ENCODE results near the gene SNRNP40.
"Not testable (repeated sequence)": the region's sequence is repeated elsewhere in the genome, so short reads cannot be mapped to it uniquely, and the experiment has no call there.

The SNRNP40 gene

DNA sequence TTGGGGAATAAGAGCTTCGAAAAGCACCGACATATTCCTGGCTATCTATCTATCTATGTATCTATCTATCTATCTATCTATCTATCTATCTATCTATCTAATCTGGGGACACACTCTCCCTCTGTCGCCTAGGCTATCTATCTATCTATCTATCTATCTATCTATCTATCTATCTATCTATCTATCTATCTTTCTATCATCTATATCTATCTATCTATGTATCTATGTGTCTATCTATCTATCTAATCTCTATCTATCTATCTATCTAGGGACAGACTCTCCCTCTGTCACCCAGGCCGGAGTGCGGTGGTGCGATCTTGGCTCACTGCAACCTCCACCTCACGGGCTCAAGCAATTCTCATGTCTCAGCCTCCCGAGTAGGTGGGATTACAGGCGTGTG is 14.2 kb downstream of the SNRNP40 start:
- DNase-seq (ENCODE audit: low read depth): not testable (repeated sequence)

DNA sequence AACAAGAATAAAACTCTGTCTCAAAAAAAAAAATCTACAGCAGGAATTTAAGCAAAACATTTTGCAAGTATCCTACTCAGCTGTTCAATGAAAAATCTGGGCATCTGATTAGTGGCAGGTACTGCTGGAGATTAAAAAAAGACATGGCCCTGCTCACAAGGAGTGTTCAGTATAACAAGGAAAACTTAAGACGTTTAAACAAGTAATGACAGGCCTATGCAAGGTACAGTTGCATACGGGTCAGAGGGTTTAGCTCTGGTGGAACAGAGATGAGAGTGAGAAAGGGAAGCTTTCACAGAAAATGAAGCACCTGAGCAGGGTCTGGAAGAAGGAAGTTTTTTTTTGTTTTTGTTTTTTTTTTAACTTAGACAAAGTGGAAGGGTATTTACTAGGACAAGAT is 23.0 kb downstream of the SNRNP40 start:
- DNase-seq (ENCODE audit: low read depth): no peak

DNA sequence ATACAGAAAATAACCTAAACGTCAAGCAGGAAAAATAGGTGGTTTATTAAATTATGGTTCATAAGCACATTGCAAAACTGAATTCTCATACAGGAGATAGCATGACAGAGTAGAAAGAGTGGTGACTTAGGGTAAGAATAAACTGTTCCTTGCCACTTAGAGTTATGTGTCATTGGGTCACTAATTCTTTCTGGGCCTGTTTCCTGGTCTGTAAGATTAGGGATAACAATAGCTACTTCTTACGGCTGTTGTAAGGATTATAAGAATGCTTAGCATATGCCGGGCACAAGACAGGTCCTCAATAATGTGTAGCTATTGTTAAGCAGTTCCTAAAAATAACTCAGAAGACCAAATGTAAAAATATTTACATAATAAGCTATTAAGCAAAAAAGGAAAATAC is 24.2 kb downstream of the SNRNP40 start:
- DNase-seq (ENCODE audit: low read depth): no peak

DNA sequence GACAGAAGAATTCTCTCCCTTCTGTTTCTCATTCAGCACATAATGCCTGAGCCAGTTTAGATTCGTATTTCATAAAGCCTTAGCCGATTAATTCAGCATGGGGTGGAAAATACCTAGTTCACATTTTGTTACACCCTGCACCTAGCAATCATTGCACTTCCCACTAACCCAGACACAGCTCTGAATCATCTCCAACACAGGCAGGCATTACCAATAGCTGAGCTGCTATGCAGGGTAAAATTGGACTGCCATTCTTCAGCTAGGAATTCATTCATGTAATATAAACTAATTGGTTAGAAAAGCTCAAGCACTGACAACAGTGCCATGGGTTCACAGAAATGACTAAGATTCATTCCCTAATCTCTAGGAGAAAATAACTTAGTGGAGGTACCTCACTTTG is 30.0 kb downstream of the SNRNP40 start:
- no peak for DNase-seq (ENCODE audit: low read depth)

DNA sequence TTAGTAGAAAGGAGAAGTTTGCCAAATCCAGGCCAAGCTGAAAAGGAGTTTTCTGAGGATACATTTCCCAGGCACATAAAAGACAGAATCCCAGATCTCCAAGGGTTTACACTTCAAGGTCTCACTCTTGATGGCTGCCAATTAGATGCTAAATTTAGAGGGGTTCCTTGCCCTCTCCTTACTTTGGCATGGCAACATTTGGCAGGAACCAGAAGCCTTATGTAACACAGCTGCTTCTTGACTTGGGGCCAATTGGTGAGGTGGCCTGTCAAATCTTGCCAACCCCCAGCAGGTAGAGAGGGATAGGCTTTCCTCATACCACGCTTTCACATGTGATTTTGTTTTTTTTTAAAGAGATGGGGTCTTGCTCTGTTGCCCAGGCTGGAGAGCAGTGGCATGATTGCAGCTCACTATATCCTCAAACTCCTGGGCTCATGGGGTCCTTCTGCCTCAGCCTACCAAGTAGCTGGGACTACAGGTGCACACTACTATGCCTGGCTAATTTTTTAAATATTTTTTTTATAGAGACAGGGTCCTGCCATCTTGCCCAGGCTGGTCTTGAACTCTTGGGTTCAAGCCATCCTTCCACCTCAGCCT is 31.7 kb downstream of the SNRNP40 start:
- no peak for DNase-seq (ENCODE audit: low read depth)

DNA sequence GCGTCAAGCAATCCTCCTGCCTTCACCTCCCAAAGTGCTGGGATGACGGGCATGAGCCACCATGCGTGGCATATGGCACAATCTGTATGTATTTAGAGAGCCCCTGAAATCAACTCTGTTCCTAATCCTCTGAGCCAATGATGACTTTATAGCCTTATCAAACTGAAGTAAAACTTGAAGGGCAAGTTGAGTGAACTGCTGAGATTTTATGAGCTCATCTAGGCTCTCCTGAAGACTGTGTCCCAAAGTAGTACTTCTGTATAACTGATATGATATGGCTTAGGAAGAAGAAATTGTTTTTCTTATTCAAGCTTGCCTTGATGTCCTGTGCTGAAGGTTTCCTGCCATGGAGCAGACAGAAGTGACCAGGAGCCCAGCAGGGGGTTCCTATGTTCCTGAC is 33.2 kb downstream of the SNRNP40 start:
- no peak for DNase-seq (ENCODE audit: low read depth)

DNA sequence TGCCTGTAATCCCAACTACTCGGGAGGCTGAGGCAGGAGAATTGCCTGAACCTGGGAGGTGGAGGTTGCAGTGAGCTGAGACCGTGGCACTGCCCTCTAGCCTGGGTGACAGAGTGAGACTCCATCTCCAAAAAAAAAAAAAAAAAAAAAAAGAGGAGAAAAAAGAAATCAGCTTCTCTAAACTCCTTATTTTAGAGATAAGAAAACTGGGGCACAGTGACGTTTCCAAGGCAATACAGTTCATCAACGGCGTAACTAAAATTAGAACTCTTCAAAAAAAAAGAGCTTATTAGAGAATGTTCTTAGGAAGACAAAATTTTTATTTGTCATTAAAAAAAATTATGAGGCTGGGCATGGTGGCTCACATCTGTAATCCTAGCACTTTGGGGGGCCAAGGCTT is 34.2 kb downstream of the SNRNP40 start:
- not testable (repeated sequence) for DNase-seq (ENCODE audit: low read depth)

DNA sequence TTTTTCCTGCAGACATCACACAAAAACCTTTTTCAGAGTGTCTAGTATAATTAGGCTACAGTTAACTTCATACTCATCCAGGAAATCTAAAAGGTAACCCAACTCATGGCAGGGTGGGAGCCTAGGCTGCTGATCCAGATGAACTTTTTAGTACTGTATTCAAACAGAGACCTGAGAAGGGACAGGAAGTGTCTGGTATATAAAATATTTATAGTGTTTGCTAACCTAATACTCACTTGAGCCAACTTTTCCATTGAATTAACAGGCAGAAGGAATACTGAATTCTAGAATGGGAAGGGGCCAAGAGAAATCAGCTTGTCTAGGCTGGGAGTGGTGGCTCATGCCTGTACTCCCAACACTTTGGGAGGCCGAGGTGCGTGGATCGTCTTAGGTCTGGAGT is 34.7 kb downstream of the SNRNP40 start:
- no peak for DNase-seq (ENCODE audit: low read depth)

DNA sequence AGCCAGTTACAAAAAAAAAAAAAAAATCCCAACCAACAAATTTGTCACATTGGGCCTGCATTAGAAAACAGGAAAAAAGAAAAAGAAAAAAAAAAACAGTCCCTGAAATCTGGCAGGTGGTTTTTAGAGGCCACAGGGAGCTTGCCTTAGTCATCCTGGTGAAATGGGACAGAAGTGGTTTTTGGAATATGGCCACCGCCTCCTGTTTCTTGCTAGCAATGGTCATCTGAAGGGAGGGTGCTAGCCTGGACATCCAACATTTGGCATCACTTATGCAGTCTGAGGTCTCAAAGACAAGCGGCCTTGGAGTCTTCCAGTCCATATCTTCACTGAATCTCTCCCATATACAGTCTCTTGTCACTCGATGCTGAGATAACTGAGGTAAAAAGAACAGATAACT is 36.8 kb downstream of the SNRNP40 start:
- no peak for DNase-seq (ENCODE audit: low read depth)

DNA sequence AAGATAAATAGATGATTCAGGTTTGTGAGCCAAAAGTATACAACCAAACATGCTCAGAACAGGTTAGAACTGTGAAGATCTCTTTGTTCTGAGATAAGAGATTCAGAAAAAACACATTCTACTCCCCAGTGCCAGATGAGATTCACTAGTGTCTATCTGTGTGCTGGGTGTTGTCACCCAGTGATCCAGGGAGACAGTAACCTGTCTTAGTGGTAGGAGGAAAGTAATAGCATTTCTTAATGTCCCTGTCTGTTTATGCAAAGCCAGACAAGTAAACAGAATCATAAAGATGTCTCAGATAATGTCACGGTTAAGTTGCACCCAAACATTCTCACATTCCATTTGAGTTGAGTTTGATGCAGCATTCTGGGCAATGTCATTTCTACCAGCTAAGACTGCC is 38.0 kb downstream of the SNRNP40 start:
- no peak for DNase-seq (ENCODE audit: low read depth)

DNA sequence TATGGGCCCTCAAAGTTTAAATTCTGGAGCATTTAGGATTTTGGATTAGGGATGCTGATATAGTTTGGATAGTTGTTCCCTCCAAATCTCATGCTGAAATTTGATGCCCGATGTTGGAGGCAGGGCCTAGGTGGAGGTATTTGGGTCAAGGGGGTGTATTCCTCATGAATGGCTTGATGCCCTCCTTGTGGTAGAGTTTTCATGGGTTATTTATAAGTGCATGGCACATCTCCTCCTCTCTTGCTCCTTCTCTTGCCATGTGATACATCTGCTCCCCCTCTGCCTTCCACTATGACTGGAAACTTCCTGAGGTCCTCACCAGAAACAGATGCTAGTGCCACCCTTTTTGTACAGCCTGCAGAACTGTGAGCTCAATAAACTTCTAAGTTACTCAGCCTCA is 39.4 kb downstream of the SNRNP40 start:
- DNase-seq (ENCODE audit: low read depth): no peak

DNA sequence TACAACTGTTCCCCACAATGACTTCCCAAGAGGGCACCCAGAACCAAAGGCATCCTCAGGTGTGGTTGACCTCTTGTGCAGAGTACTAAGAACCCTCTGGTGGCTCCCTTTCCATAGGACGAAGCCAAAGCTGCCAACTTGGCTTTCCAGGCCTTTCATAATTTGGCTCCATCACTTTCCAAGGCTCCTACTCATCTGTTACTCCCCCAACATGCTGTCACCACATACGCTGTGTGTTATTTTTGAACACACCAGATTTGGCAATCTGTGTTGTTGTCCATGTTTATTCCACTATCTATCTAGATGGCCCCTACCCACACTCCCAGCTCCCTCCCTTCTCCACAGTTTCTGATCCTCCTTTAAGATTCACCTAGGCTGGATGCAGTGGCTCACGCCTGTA is 46.7 kb downstream of the SNRNP40 start:
- DNase-seq (ENCODE audit: low read depth): no peak

DNA sequence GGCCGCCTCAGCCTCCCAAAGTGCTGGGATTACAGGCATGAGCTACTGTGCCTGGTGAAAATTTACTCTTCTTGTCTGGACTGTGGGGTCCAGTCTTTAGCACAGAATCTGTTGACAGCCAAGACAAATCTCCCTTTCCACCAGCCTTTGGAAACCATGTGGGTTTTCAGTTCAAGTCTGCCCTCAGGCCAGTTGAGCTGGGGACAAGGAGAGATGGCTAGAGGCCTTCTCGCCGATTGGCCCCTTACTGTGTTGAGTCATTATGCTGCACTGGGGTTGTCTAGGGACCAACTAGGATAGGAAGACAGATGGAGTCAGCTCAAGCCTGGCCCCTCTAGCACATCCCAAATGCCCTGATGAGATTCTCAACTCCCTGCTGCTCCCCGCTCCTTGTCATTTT is 48.3 kb downstream of the SNRNP40 start:
- DNase-seq (ENCODE audit: low read depth): no peak

DNA sequence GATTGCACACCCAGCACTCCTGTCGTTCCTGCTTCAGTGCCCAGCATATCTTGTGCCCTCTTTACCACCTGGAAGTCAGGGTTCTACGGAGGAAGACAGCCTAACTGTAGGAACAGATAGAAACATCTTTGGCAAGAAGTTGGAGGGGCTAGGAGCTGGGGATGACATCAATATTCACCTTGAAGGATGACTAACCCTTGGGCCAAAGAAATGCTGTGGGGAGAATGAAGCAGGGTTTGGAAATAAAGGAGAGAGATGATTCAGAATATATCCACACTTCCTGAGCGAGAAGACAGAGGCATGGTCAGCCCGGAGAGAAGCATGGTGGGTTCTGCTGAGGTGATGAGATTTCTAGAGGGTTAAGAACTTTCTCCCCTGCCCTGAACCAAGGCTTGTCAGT is 52.3 kb downstream of the SNRNP40 start:
- DNase-seq (ENCODE audit: low read depth): no peak

DNA sequence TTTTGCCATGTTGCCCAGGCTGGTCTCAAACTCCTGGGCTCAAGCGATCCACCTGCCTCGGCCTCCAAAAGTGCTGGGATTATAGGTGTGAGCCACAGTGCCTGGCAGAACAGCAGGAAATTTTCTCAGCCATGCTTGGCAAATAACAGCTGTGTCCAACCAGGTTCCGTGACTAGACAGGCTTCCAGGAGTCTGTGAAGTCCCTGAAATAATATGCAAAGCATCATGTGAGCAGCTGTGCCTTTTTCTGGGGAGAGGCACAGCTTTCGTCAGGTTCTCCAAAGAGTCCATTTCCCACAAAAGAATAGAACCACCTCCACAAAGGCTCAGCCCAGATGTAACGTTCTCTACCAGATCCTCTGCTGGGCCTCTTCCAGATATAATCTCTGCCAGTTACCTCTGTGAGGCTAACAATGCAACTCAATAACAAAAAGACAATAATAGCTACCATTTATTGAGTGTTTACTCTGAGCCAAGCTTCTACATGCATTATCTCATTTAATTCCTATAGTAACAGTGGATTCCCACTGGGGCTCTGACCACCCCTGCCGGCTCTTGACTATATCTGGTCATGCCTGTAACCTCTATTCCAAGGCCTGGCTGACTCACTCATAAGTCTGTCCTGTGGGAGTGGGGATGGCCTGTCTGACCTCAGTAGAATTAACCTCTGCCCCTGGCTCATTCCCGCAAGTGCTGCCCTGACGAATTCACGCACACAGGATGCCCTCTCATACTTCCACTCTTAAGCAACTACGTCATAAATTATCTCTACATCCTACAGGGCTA is 52.9 kb downstream of the SNRNP40 start:
- DNase-seq (ENCODE audit: low read depth): no peak

DNA sequence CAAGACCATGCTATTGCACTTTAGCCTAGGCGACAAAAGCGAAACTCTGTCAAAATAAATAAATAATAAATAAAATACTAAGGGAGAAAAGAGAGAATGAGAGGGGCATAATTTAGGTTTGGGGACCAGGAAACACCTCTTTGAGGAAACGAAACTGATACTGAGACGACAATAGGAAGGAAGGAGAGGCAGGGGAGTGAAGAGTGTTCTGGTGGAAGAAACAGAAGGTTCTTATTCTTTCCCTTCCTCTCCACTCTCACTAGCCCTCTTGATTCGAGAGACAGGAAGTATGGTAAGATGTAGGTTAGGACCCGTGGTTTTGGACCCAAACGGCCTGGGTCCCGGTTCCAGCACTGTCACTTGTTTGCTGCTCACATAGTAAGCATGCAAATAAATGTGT is 55.3 kb downstream of the SNRNP40 start:
- DNase-seq (ENCODE audit: low read depth): no peak

DNA sequence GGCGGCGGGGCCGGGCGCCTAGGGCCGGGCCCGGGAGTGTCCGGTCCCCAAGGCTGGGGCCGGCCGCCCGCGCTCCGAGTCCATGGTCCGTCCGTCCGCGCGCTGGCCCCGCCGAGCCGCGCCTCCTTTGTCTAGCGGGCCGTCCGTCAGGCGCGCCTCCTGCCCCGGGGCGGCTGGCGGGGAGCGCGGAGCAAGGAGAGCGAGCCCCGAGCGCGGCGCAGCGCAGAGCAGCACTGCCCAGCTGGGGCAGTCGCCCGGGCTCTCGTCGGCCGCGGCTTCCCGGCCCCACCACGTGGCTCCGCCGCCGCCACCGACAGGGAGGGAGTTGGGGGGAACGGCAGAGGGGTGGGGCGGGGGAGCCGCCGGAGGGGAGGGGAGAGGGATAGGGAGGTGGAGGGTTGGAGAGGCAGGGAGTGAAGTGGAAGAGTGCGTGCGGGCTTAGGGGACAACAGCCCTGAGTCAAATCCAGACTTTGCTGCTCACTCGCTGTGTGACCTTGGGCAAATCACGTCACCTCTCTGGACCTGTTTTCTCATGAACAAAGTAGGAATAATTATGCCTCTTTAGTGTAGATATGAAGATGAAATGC is 56.8 kb downstream of the SNRNP40 start, which contains the start of gene NKAIN1:
NKAIN1 (minus strand) TSS at position 235 of the 589 bp plus-strand sequence. CDS start 340 bp downstream, outside the sequence.
- DNase-seq (ENCODE audit: low read depth): no peak

DNA sequence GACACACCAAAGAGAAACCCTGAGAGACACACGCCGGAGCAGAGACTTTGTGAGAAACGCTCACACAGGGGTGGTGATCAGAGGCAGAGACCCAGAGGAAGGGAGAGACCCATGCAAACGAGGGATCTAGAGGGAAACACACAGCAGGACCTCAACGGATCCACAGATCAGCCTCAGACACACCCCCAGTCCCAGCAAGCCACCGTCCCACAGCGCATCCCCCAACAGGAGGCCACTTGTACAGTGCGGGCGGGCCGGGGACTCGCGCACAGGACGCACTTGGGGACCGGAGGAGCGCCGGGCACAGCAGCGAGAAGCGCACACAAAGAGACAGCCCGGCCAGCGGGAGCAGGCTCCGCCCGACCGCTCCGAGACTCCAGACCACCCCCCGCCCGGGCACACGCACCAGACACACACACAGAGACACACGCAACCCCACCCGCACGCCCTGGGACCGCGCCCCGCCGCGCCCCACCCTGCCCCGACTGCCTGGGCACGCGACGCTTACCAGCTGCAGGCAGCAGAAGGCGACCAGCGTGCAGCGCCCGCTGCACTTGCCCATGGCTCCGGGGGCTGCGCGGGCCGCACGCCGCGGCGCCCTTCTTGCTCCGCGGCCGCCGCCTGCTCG is 57.5 kb downstream of the SNRNP40 start:
- no peak for DNase-seq (ENCODE audit: low read depth)

DNA sequence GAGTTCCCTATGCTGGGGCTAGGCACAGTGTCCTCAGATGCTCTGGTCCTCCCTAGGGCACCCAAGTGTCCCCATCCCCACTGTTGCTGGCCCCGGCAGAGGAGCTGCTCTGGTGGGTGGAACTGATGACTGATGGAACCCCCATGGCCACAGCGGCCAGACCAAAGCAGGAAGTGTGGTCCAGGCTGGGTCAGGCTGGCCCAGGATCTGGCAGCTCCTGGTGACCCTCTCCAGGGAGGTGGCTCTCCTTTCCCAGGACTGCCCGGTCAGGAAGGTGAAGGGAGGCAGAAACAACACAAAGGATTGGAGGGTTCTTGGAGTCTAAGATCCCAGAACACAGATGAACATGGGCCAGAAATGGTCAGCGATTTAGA is 58.0 kb downstream of the SNRNP40 start:
- no peak for DNase-seq (ENCODE audit: low read depth)

DNA sequence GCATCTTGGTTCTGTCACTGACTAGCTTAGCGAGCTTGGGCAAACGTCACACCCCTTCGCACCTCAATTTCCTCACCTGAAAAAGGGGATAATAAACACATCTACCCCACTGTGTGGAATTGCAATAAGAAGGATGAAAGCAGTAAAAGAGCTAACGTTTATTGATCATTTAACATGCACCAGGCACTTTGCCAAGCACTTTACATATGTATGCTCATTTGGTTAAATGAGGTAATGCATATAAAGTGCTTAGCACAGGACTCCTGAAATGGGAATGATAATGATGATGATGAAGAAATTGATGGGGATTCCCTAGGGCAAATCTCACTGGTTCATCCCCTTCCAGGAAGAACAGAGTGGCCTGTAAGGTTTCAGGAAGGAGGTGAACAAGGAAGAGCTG is 61.7 kb downstream of the SNRNP40 start:
- no peak for DNase-seq (ENCODE audit: low read depth)

DNA sequence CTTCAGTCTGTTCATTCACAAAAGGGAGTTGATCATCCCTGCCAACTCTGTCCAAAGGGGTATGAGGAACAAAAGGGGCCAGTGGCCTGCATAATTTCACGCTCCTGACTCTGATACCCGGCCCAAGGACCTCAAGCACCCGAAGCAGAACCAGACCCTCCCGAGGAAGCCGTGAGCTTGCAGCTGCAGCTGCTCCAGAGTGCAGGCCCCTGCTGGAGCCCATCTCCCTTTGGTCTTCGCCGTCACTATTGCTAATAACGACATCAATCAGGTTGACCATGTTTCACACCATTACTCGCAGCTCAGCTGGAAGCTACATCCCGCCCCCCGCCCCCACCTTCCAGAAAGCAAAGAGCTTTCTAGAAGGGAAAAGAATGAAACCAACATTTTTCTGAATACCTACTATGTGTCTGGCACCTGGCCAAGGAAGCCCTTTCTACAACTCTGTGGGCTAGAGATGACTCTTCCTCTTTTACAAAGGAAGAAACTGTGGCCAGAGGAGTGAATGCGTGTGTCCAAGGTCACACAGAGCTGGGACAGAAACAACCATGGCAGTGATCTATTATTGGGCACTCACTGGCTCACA is 62.4 kb downstream of the SNRNP40 start:
- no peak for DNase-seq (ENCODE audit: low read depth)

DNA sequence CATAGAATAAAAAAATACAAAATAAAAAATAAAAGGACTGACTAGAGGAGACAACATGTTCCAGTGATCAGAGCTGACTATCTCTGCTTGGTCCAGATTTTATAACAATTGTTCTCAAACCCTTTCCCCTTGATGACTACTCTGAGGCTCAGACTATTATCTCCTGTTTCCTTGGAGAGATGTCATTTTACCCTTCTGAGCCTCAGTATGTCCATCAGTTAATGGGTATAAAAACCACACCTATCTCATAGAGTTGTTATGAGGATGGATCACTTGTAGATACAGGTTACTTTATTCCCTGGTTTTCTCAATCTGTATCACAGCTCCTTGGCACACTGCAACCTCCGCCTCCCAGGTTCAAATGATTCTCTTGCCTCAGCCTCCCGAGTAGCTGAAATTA is 63.9 kb downstream of the SNRNP40 start:
- DNase-seq (ENCODE audit: low read depth): no peak

DNA sequence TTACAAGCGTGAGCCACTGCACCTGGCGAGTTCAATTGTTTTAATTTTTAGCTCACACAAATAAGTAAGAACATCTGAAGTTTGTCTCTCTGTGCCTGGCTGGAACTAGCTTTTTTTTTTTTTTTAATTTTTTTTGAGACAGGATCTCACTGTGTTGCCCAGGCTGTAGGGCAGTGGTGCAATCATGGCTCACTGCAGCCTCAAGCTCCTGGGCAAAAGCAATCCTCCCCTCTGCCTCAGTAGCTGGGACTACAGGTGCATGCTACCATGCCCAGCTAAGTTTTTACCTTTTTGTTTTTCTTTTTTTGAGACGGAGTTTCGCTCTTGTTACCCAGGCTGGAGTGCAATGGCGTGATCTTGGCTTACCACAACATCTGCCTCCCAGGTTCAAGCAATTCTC is 64.8 kb downstream of the SNRNP40 start:
- DNase-seq (ENCODE audit: low read depth): no peak
